Left renal cortex interstitium (tissue), 4 donors: Measurements from ENCODE around the gene TEAD1. TPM values are rescaled to one million over a fixed set of nuclear protein-coding genes. Genes with fewer than 3 reads are reported as not detected.

Experiments
- DNase-seq, 4 donors: peaks; one replicate each; pipeline ENCODE4 v3.0.0-alpha.2; 2013; ENCODE audit warnings: low read depth in 4 of 4, low spot score in 2 of 4, missing footprints in 1 of 4
- polyA plus RNA-seq, 4 donors: library from polyadenylated mRNA; unstranded; fragments of 120-200 nt; gene quantifications; one replicate each; pipeline ENCODE4 v1.2.1, GENCODE V29; 2013; ENCODE audit not compliant: insufficient read length in 4 of 4

TEAD1 gene
- polyA plus RNA-seq, 4 donors, result 77.4 to 91.7 (median 86.5) TPM

DNA sequence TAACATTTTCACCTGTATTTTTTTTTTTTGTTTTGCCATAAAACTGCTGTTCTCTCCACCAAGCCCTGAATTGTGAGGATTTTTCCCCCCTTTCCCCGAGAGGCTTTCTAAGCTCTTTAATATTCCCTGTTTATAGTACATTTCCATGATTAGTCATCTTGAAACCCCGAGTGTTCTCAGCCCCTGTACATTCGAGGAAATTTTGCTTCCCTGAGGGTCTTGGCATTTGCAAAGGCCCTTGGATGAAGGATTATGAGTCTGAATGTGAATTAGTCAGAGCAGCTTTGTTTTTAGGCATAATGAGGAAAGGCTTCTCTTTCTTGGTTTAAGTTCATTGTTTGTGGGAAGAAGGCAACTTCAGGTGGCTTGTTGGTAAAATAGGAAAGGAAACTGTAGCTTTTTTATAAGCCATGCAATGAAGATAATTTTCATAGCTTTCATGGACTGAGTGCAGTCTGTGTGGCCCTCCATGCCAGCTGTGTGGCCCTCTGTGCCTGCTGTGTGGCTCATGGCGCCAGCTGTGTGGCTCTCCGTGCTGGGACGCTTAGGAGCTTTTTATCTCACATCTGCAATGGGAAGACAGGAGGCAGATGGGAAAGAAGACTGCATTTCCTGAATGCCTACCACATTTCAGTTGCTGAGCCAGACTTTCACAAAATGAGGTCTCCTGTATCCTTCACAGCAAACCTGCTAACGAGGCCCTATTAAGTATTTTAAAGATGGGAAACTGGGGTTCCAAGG lies 129.0 kb downstream of the TEAD1 start:
- no peak for DNase-seq

DNA sequence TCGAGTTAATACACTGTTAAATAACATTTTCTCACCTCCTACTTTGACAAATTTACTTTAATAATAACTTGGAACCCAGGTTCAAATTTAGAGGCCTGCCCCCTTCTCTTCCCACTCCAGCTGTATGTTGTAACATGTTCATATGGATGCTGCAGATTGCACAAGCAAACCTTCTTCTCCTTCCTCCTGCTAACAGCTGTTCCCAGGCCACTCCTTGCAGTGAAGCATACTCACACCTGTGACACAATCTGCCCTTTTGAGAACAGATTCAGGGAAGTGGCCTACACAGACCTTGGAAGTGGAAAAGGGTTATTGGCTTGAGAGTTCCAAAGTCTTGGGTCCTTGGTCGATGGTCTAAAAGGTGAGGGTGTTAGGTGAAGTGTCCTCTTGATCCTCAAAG lies 131.9 kb downstream of the TEAD1 start:
- DNase-seq, result no peak

DNA sequence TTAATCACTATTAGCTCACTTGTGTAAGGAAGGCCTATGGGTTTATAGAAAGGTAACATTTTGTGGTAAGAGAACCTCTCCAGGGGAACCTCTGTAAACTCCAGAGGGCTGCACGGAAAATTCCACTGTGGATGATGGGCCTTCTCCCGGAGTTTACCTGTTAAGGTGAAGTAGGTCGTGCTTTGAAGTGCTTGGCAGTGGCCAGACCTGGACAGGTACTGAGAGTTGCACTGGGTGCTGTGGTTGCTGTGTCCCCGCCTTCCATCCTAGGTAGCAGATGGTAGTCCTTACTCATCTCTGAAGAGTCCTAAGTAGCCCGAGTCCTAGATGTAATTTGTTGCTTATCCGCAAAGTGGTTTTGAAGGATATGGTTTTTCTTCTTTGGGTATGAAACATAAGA lies 133.4 kb downstream of the TEAD1 start:
- no peak for DNase-seq

DNA sequence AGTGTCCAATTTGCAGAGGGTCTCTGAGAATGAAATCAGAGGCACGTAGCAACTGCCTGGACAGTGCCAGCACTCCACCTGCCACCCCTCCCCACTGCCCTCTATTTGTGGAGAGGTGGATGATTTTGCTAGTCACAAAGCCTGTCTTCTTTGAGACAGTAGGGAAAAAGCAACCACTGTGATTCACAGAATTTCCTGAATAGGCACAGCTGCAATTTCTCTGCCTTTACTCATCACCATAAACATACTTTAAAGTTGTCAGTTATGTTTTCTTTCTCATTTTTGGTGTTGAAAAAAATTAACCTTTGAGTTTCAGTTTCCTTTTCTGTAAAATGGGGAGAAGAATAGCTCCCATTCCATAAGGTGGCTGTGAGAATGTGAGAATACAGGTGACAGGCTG lies 134.3 kb downstream of the TEAD1 start:
- DNase-seq, result no peak

DNA sequence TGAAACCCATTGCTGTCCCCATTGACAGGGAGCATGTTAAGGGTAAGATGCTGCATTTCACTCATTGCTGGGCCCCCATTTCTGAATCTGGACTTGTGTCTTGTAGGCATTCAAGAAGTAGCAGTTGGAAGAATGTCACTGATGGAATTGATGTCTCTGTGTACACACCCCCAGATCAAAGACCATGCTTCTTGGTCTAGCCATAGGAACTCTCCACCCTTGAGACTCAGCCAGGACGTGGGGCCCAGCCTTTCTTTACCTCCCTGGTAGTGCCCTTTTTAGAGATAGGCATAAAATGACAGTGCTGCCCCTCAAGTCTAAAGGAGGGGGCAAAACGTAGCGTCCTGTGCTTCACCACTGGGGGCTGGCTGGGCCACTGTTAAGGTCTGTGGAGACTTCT lies 135.1 kb downstream of the TEAD1 start:
- no peak for DNase-seq

DNA sequence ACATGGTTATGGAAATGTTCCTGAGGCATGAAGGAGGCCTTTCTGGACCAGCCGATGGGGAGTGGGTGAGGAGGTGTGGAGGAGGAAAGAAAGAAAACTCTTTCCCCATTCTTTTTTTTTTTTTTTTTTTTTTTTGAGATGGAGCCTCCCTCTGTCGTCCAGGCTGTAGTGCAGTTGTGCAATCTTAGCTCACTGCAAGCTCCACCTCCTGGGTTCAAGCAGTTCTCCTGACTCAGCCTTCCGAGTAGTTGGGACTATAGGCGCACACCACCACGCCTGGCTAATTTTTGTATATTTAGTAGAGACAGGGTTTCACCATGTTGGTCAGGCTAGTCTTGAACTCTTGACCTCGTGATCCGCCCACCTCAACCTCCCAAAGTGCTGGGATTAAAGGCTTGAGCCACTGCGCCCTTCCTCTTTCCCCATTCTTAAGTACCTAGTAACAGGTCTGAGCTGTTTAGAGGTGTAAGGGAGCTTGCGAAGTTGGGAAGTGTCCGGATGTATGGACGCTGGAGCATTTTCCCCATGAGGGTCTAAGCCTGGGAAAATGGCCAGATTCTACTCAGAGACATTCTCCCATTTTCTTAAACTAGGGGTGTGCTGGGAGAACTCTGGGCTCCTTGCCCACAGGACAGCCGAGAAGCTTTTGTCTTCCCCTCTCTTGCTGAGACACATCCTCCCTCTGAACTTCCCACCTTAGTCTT lies 135.8 kb downstream of the TEAD1 start:
- no peak for DNase-seq

DNA sequence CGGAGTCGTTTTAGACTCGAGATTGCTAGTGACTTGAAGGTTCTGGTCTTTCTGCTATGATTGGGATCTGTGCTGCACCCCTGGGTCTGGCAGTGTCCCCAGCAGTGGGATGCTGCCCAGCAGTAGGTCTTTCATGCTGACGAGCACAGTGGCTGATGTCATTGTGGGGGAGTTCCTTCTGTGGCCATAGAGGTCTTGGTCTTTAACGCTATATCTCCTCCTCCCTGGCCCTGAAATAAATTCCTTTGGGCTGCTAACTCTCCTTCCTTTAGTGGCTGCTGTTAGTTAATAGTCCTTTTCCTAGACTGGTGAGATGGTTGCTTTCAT lies 136.3 kb downstream of the TEAD1 start:
- DNase-seq, result no peak

DNA sequence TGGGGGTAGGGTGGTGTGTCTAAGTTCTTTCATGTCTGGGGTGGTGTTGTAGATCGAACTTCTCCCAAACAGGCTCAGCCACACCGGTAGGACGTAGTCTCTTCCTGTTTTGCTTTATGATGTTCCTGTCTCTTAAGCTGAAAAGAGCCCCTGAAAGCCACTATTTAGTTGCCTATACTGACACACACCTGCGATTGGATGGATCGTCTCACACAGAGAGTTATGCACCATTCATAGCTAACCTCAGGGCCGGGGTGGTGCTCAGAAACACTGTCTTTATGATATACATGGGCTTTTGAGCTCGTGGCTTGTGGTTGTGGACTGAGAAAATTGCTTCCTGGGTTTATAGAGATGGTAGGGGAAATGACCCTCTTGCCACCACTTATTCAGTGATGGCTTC lies 137.6 kb downstream of the TEAD1 start:
- DNase-seq, result no peak

DNA sequence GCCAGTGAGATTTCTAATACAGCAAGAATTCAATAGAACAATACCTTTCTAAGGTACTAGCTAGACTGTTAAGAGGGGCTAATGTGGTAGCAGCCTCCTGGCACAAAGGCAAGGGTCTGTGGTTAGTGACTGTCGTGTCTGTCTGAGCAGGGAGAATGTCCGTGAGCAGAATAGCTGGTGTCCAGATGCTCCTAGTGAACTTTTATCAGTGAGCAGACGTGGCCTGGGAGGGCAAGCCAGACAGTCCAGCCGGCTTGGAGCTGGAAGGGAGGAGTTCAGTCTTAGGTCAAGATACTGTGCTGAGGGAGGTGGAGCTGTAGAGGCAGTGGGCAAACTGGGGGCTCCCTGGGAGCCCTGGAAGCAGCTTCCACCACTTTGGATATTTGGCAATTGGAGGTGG lies 138.6 kb downstream of the TEAD1 start:
- DNase-seq, result no peak

DNA sequence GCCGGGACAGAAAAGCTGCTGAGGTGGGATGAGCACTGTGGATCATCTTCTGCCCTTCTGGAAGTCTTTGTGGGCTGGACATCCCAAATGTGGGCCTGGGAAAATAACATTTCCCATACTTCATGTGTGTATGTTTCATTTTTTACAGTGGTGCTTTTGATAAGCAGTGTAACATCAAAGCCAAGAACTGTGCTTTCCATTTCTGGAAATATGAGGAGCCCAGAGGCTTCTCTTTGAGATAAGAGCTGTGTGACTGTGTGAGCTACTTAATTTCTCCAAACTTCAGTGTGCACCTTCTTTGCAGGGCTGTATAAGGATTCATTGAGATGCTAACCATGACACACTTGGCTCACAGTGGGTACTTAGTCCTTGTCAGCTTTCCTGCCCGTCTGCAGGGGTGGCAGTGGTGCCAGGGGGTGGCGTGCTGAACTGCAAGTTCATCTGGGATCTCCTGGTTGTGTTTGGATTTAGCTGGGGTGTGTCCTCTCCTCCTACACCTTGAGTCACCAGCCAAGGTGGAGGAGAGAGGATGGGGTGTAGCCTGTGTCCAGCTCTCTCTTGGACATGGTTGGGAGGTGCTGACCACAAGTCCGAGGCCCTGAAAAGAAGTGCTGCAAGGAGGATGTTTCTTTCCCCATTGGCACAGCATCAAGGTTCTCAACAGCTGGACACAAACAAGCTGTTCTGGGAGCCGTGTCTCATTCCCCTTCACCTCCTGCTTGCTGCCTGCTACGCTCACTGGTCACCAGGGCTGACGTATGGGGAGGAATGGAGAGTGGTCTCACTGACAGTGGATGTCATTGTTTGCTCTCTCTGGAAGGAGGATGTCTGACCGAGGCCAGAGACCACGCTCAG lies 139.4 kb downstream of the TEAD1 start:
- DNase-seq, result no peak

DNA sequence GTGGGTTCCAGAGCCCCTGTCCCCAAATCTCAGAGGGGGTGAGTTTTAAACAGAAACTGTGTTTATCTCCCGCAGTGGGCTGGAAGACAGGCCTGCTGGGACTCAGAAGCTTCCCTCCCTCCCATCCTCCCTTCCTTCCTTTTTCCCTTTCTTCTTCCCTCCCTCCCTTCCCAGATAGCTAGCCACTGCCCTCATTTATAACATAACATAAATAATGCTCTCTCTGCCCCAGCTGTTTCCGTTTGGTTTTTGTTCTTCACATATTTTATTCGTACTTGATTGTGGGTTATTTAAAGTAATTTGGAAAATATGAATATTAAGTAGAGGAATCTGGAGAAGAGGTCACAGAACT lies 140.9 kb downstream of the TEAD1 start:
- no peak for DNase-seq

DNA sequence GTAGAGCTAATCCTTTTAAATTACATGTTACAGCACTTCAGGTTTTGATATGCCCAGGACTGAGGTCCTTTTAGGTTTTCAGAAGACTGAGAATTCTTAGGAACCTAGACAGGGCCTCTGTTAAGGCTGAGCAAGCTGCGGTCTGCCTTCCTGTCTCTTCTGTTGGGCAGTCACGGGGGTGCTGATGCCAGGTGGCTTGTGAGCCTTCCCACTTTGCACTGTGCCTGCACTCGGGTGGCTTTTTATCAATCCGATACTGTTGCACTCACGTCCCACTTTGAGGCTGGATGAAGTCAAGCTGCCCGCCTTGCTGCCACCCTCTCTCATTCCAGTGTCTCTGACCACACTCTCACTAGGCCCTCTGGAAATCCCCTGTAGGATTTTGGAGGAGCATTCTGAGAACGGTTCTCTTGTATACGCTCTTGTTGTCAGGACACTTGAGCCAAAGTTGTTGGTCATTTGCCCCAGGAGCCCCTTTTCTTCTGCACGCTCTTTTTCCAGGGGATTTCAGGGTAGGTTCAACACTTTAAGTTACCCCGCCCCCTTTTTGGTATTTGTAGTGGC lies 141.8 kb downstream of the TEAD1 start:
- DNase-seq, result no peak

DNA sequence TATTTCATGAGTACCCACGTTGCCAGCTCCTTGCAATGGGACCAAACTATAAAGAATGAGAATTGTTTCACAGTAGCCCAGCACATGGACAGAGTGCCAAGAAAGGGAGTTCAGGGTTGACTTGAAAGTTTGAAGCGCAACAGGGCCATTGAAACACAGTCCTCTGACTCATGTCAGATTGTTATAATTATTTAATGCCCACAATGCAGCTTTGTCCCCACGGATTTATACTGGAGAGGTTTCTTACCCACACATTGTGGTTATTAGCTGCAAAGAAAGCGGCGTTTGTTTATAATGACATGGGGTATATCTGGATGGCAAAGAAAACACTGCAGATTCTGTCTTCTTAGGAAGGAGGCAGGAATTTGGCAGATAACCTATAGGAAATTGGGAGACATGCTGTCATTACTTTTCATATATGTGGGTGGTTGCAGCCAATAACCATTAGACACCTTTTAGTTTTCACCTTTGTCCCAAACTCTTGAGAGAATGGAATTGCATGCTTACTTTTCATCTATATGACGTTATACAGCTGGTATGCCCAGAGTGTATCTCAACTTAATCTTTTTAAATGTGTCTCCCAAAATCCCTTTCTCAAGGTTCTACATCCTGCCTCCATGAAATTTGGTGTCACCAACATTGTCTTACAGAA lies 143.6 kb downstream of the TEAD1 start:
- DNase-seq, result no peak

DNA sequence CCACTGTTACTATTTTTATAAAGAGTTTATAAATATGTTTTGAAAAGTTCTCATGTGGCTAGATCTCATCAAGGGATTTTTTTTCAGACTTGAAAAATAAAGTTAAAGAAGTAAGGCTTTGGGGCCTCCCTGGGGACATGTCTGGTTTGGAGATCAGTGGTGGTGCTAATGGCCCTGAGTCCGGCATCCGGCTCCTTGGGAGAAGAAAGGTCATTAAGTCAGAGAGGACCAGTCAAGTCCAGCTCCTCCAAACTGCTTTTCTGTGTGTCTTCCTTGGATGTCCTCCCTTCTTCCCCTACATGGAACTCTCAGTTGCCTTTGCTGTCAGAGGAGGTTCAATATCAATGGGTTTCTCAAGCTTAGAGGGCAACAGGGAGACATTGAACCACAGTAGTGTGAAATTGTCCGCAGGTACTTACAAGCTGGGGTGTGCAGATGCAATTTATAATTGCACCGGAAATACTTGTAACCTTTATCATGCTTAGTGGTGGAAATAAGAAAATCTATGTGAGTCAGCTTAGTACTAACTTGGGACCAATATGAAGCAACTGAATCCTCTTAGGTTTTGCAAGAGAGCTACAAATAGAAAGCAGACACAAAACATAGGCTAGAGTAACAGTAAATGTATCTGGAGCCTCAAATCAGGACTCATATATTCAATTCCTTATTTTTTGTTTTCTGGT lies 144.3 kb downstream of the TEAD1 start:
- no peak for DNase-seq

DNA sequence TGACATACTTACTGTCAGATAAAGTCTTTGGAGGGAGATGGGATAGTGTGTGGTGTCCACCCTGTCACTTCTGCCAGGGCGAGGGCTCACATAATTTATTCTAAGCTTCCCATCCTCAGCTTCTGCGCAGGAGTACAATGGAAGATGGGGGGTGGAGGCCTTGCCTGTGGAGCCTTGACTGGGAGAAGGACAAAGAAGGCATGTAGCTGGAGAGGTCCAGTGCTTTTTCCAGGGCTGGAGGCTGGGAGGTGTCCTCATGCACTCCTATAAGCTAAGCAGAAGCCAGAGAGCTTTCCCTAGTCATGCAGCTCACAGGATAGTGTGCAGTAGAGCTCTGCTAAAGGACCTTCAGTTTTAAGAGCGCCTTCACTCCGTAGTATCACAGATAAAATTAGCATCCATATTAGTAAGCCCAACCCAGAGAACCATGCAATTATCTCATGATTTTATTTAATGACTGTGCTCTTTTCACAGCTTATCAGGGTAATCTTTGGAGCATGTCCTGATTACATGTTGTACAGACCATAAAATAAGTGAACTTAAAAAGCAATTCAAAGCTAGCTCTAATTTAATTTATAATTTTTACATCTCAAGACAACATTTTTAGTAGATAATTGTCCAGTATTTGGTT lies 148.3 kb downstream of the TEAD1 start:
- no peak for DNase-seq

DNA sequence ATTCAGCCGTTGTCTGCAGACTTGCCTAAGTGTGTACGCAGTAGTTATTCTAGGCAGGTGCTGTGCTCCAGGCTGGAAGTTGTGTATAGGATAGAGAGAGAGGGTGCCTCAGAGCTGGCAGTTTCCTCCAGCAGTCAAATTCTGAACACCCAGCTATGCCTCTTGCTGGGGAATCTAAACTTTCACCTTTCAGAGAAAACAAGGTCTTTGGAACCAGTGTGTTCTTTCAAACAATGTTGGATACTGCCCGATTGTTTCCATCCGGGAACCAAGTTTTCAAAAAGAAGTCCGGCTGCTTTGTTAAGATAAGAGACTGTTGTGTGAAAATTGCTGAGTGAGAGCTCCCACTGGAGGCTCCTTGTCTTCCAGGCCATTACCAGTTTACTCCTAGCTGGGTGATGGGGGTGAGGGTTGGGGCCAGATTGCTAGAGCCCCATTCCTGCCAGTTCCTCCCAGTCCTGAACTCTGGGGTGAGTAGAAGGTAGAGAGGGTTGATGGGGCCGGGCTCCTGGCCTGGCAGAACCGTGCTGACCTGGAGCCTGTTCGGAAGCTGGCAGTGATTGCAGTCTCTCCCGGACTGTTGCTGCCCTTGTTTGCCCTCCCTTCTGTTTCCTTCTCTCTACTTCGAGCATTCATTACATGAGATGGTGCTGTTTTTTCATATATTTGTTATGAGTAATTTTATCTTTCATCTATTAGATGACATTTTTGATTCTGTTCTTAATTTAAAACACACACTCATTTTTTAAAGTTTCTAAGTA lies 150.2 kb downstream of the TEAD1 start:
- no peak for DNase-seq

DNA sequence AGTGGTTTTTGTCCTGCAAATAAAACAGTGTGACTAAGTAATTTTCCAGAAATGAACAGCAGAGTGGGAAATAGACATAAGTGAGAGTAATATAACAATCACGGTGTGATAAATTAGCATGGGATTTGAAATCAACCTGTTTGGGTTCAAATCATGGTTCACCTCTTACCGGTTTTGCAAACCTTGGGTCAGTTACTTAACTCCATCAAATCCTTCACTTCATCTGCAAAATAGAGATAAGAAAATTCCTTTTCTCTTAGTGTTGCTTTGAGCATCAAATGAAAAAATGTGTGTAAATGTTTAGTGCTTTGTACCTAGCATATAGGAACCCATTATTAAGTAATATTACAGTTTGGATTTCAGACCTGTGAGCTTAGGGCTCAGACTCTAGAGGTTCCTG lies 152.2 kb downstream of the TEAD1 start:
- DNase-seq, result no peak

DNA sequence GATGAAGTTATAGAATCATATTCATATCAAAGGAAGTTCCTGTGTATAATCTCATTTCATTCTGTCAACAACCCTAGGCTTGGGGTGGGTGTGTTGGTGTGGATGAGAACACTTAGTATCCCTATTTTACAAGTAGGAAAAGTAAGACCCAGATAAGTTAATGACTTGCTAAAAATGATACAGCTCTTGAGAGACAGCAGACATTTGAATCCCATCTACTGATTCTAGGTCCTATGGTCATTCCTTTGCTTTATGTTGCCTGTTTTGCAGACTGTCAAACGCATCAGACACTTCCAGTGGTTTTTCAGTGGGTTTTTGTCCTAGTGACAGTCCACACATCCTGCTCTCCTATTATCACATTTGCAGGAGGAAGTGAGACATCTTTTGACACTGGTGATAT lies 153.1 kb downstream of the TEAD1 start:
- no peak for DNase-seq
